DMS 273 treated with DMSO at 0.1 percent for 48 hours (cell line): ENCODE measurements around the gene DDX1.

Experiments used
- DNase-seq: peaks from one replicate; lab custom pipeline; 2025; lab: John Stamatoyannopoulos, UW

DDX1 gene

GRCh38 chr2:15630121-15630977, 38.7 kb downstream of the DDX1 start:
- no peak for DNase-seq

- DNase-seq = no peak
Measured at GRCh38 chr2:15630978-15631719, 39.5 kb downstream of the DDX1 start.

- DNase-seq = no peak
Measured at GRCh38 chr2:15631883-15632282, 40.2 kb downstream of the DDX1 start.

- DNase-seq = no peak
Measured at GRCh38 chr2:15633043-15633970, 41.6 kb downstream of the DDX1 start.

GRCh38 chr2:15633971-15634346, 42.3 kb downstream of the DDX1 start:
- no peak for DNase-seq

- DNase-seq = no peak
Measured at GRCh38 chr2:15634846-15635490, 43.3 kb downstream of the DDX1 start.

DNA sequence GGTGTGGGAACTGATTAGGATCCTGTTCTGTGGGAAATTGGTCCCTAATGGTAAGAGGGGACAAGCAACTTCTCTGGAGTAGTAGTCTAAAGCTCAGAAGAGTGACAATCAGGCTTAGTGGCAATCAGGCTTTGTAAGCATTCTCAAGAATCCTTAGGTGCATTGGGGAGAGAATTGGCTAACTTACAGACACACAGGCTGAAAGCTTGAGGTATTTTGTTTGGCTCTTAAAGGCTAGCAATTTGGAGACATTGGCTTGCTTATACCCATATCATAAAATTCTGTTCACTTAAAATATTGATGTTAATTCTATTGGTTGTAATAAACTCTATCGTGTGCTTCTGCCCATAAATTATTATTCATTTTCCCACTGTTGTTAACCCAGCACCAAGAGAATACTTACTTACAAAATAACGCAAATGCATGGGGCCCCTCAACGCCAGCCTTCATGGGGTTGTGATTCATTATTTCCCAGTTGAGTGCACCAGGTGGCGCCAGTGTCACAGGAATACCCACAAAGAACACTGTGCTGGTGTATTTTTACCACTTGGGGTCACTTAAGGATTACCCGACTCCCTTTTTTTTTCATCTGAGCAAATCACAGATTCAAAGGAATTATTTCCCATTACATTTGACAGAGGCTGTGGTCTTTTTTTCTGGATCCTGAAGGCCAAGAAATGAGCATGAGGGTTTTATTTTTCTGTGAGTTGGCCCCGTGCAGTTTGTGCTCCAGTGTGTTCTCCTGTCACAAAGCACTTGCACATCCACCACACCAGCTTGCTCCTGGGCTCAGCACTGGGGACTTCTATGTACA, 45.5 kb downstream of the DDX1 start:
- no peak for DNase-seq

DNA sequence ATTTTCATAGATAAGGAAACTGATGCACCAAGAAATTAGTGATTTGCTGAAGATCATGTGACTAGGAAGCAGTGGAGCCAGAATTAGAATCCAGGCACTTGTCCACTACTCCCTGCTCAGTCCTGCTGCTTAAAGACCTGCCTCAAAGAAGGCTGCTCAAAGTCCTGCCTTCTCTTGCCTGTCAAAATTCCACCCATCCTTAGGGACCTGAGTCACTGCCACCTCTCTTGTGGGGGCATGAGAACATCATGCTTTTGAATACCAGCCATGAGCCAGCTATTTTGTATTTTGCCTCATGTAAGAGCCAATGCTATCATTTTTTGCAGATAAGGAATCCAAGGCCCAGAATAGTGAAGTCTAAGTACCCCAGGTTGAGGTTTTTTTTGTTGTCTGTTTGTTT, 47.1 kb downstream of the DDX1 start:
- DNase-seq = no peak

GRCh38 chr2:15639323-15640251, 47.9 kb downstream of the DDX1 start:
- DNase-seq = no peak

- no peak for DNase-seq
Measured at GRCh38 chr2:15640261-15640711, 48.6 kb downstream of the DDX1 start.

- no peak for DNase-seq
Measured at GRCh38 chr2:15640784-15641183, 49.1 kb downstream of the DDX1 start.

- no peak for DNase-seq
Measured at GRCh38 chr2:15641530-15641982, 49.9 kb downstream of the DDX1 start.

- DNase-seq = no peak
Measured at GRCh38 chr2:15642011-15642814, 50.5 kb downstream of the DDX1 start.

DNA sequence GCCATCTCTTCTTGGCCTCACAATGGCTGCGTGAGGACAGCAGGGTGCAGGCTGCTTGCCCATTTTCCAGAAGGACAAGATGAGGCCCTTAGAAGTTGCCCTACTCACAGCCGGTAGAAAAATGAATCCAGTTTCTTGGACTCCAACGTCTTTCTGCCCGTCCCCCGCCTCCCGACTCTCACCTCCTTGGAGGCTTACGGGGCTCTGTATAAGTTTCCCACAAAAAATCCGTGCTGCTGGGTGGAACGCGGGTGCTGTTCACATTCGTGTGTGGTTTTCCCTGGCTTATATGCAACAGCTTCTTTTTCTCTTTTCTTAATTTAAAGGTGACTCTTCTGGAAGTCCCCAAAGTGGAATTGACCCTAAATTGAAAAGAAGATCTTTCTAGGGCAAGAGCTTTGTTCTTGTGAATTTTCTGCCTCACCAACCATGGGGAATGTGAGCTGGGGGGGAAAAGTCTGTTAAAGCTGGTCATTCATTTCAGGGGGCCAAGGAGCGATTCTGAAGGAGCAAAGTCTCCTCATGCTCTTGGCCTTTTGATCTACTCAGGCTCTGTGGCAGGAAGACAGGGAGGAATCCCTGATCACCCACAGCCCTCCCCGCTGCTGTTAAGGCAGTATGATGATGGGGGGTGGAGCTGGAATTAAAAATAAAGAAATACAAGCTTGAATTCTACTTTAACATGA, 51.3 kb downstream of the DDX1 start:
- no peak for DNase-seq

DNA sequence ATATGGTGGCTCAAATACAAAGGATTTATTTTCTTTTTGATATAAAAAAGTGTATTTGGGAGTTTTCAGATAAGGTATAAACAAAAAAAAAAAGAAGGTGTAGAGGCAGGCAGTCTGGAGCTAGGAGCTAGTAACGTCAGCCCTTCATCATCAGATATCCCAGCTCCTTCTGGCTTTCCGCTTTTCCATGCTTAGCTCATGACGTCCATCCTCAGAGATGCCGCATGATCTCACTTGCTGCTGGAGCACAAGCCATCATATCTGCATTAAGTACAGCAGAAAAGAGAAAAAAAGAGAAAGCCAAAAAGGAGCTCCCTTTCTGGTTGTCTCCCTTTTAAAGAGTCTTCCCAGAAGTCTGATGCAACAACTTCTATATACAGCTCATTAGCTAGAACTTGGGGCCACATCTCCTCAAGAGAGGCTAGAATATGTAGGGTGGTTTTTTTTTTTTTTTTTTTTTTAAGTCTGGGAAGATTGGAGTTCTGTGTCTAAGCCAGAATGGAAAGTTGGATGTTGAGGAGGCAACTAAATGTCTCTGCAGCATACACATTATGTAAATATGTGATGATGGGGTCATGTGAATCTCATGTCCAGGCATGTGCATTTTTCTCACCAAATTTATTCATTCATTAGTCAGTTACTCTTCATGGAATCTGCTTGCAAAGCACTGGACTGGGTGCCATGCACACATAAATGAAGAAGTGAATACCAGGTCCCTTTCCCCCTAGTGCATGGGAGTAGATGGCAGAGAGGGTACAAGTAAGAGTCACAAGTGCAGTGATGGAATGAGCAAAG, 52.3 kb downstream of the DDX1 start:
- no peak for DNase-seq

GRCh38 chr2:15645300-15645699, 53.6 kb downstream of the DDX1 start:
- DNase-seq = no peak

GRCh38 chr2:15645720-15646385, 54.2 kb downstream of the DDX1 start:
- no peak for DNase-seq
